ENCODE measurements around the gene KANTR.

- TF ChIP-seq FOXM1 (IDR thresholded peaks at IDR 0.05; ENCODE audit: borderline replicate concordance, low read depth): no peak
- TF ChIP-seq, protein P1, sequence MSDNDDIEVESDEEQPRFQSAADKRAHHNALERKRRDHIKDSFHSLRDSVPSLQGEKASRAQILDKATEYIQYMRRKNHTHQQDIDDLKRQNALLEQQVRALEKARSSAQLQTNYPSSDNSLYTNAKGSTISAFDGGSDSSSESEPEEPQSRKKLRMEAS (IDR thresholded peaks at IDR 0.05): no peak
- no peak for TF ChIP-seq USF1 (IDR thresholded peaks at IDR 0.05)
- TF ChIP-seq EP300 (IDR thresholded peaks at IDR 0.05; ENCODE audit: borderline replicate concordance): no peak
- TF ChIP-seq YY1 (IDR thresholded peaks at IDR 0.05; ENCODE audit: low read depth): no peak
- TF ChIP-seq REST (IDR thresholded peaks at IDR 0.05; ENCODE audit: low read depth): no peak
Observed at GRCh38 chrX:53077207-53078197, 16.4 kb upstream of the KANTR start.

Measured in Ishikawa (cell line).